Measurements from ENCODE around the gene PRRG2. TPM values are rescaled to one million over a fixed set of nuclear protein-coding genes. Genes with fewer than 3 reads are reported as not detected.

Gene PRRG2
- total and polyA plus RNA-seq, 2 of the 13 experiments (the other 11 are each of a cell fraction or from before 2014, with no cell fraction given): 0.66 to 0.82 TPM

- ATAC-seq (no peak), DNase-seq (ENCODE audit: low spot score) (no peak), FAIRE-seq (no peak)
- Histone ChIP-seq H4K20me1 (ENCODE audit: insufficient read depth, low read length) (no peaks in the 10 kb centered on the region), H3K79me2 (ENCODE audit: insufficient read depth, low read length) (no peaks in the 10 kb centered on the region), H3K4me3 (replicated peaks in 1 of 3; ENCODE audit: insufficient read depth in 1 of 3, low read depth in 2 of 3, low read length in 3 of 3) (no peak overlapping the region), H3K27me3 (ENCODE audit: control insufficient read depth in 1 of 2, insufficient read depth in 2 of 2, low read length in 2 of 2) (no peaks in the 10 kb centered on the region), H3K9me3 (ENCODE audit: low read length) (no peaks in the 10 kb centered on the region), H3K27ac (ENCODE audit: extremely low read length, insufficient read depth, low read length) (no peak overlapping the region), H3K36me3 (replicated peaks in 1 of 2; ENCODE audit: control insufficient read depth in 1 of 2, insufficient read depth in 2 of 2, low read length in 2 of 2) (peaks cover 4 to 16% of the 10 kb centered on the region in 2 experiments), H3K4me1 (ENCODE audit: insufficient read depth, low read length) (peaks cover 5% of the 10 kb centered on the region), H3K4me2 (ENCODE audit: low read depth, low read length) (no peak overlapping the region), H3K9ac (ENCODE audit: insufficient read depth, low read depth, low read length) (no peak overlapping the region), H2AFZ (ENCODE audit: low read length) (no peak overlapping the region)
- CTCF ChIA-PET (ENCODE audit: low intra/inter-chr PET ratio, low total read pairs): no interaction called here
- intact Hi-C loops (cut with micrococcal nuclease; ENCODE audit: unreplicated experiment): no loop called here
- POLR2A ChIA-PET: interaction anchor here (1.6 kb wide), 1 partner anchor 30 kb away, joined by 3 read pairs; the partner anchor contains the start of gene FCGRT
- in situ Hi-C loops (cut with HindIII; ENCODE audit: extremely low pct_ligation_motif_present, low pct_unique_long_range_greater_than_20kb): loop anchor here (5.0 kb wide), 1 partner anchor 35 kb away; no protein-coding TSS in a partner anchor
- 95% methylated on average over 8 of the region's 16 CpGs for WGBS (ENCODE audit: low lambda C conversion rate)
- BruUV-seq (replicated peaks): no TSS peak
- TF ChIP-seq AGO2 (optimal IDR thresholded peaks at IDR 0.05; ENCODE audit: low read depth, low read length): peak; percentile 49
- no peak for TF ChIP-seq SP1 (IDR thresholded peaks at IDR 0.05)
- TF ChIP-seq SP1 (CRISPR knock-in tag; IDR thresholded peaks at IDR 0.05): no peak
Observed at GRCh38 chr19:49542446-49542845, 38.7 kb upstream of the PRRG2 start.

GRCh38 chr19:49543032-49543431 is 38.1 kb upstream of the PRRG2 start:
- in situ Hi-C loops (cut with HindIII; ENCODE audit: extremely low pct_ligation_motif_present, low pct_unique_long_range_greater_than_20kb) (loop anchor here (5.0 kb wide), 1 partner anchor 36 kb away; no protein-coding TSS in a partner anchor), intact Hi-C loops (cut with micrococcal nuclease; ENCODE audit: unreplicated experiment) (no loop called here)
- no peak overlapping the region for H3K4me3 ChIP-seq (replicated peaks in 1 of 3; ENCODE audit: insufficient read depth in 1 of 3, low read depth in 2 of 3, low read length in 3 of 3)
- no peaks in the 10 kb centered on the region for H3K79me2 ChIP-seq (ENCODE audit: insufficient read depth, low read length)
- DNase-seq (ENCODE audit: low spot score) (no peak), ATAC-seq (no peak), FAIRE-seq (no peak)
- H3K27me3 ChIP-seq (ENCODE audit: control insufficient read depth in 1 of 2, insufficient read depth in 2 of 2, low read length in 2 of 2): no peaks in the 10 kb centered on the region
- POLR2A ChIA-PET: interaction anchor here (1.6 kb wide), 1 partner anchor 30 kb away, joined by 3 read pairs; the partner anchor contains the start of gene FCGRT
- BruUV-seq (replicated peaks): TSS peak; percentile 43
- peaks cover 4 to 16% of the 10 kb centered on the region in 2 experiments for H3K36me3 ChIP-seq (replicated peaks in 1 of 2; ENCODE audit: control insufficient read depth in 1 of 2, insufficient read depth in 2 of 2, low read length in 2 of 2)
- TF ChIP-seq AGO2 (optimal IDR thresholded peaks at IDR 0.05; ENCODE audit: low read depth, low read length): peak; percentile 35
- TF ChIP-seq ZC3H4 (CRISPR knock-in tag; IDR thresholded peaks at IDR 0.05; ENCODE audit: borderline replicate concordance): no peak
- WGBS (ENCODE audit: low lambda C conversion rate): 88% methylated on average over 5 of the region's 14 CpGs
- CTCF ChIA-PET (ENCODE audit: low intra/inter-chr PET ratio, low total read pairs): no interaction called here
- H2AFZ ChIP-seq (ENCODE audit: low read length): no peak overlapping the region
- H3K9me3 ChIP-seq (ENCODE audit: low read length): no peaks in the 10 kb centered on the region
- H3K4me2 ChIP-seq (ENCODE audit: low read depth, low read length): no peak overlapping the region
- peaks cover 5% of the 10 kb centered on the region for H3K4me1 ChIP-seq (ENCODE audit: insufficient read depth, low read length)
- H4K20me1 ChIP-seq (ENCODE audit: insufficient read depth, low read length): no peaks in the 10 kb centered on the region
- H3K27ac ChIP-seq (ENCODE audit: extremely low read length, insufficient read depth, low read length): no peak overlapping the region
- no peak overlapping the region for H3K9ac ChIP-seq (ENCODE audit: insufficient read depth, low read depth, low read length)

Measured in HepG2 (cell line).